A673 (cell line): ENCODE measurements around the gene LRP1B.

Experiments used
- CTCF ChIP-seq: fragments of 300-800, 200-600 bp; sonication (generic); conservative IDR thresholded peaks from 2 replicates; pipeline ENCODE4 v1.5.1; 2017; ENCODE audit warnings: low read depth, mild to moderate bottlenecking, antibody characterized with exemption, low read length, moderate library complexity, mixed read lengths
- EZH2 ChIP-seq: fragments of 200-600 bp; sonication (generic); IDR thresholded peaks from 2 replicates; pipeline ENCODE4 v1.6.1; 2017; ENCODE audit warnings: borderline replicate concordance, low read depth, mild to moderate bottlenecking, mixed read lengths, antibody characterized with exemption, low read length; ENCODE audit not compliant: poor library complexity, severe bottlenecking

DNA sequence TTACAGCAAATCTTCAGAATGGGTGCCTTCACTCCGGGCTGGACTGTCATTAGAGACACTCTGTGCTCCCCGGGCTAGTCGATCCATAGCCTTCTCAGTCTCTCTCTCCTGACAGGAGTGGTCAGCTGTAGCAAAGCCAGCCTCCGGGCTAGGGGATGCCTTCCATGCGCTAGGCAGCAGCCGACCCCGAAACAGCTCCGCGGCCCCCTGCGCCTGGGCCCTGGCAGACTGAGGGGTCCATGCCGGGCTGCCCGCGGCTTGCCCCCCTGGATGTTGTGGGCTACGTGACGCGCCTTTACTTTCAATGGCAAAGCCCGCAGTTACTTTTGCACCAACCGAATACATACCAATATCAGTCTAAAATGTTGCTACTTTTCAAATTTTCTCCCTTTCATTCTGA lies 1447.2 kb downstream of the LRP1B start:
- TF ChIP-seq CTCF (no peak), EZH2 (no peak)
